H9 (cell line): Measurements from ENCODE around the gene NGB. TPM values are rescaled to one million over a fixed set of nuclear protein-coding genes. Genes with fewer than 3 reads are reported as not detected.

Source experiments
- DNase-seq: peaks from one replicate; pipeline ENCODE4 v3.0.0-alpha.2; 2017
- H2AFZ ChIP-seq: one replicate; pipeline ENCODE4 v1.6.1; 2013; ENCODE audit warnings: mild to moderate bottlenecking, low read length, control low read depth, moderate library complexity
- H2AK5ac ChIP-seq: 2 replicates; pipeline ENCODE4 v1.6.1; 2013; ENCODE audit warnings: low read length, control low read depth, mixed read lengths; ENCODE audit not compliant: insufficient read length
- H2BK120ac ChIP-seq: one replicate; pipeline ENCODE4 v1.6.1; 2013; ENCODE audit warnings: low read depth, mild to moderate bottlenecking, low read length, control low read depth, inconsistent platforms; ENCODE audit not compliant: poor library complexity, severe bottlenecking
- H2BK12ac ChIP-seq: 2 replicates; pipeline ENCODE4 v1.6.1; 2013; ENCODE audit warnings: low read length, control low read depth, mixed read lengths, low read depth; ENCODE audit not compliant: insufficient read length
- H2BK15ac ChIP-seq: 2 replicates; pipeline ENCODE4 v1.6.1; 2013; ENCODE audit warnings: low read depth, low read length, control low read depth
- H2BK20ac ChIP-seq: one replicate; pipeline ENCODE4 v1.6.1; 2013; ENCODE audit warnings: low read depth, mild to moderate bottlenecking, low read length, control low read depth, inconsistent platforms; ENCODE audit not compliant: poor library complexity, severe bottlenecking
- H2BK5ac ChIP-seq: 2 replicates; pipeline ENCODE4 v1.6.1; 2013; ENCODE audit warnings: low read length, control low read depth, mixed read lengths; ENCODE audit not compliant: insufficient read length
- H3K14ac ChIP-seq: 2 replicates; pipeline ENCODE4 v1.6.1; 2013; ENCODE audit warnings: low read length, control low read depth; ENCODE audit not compliant: insufficient read depth
- H3K18ac ChIP-seq: 2 replicates; pipeline ENCODE4 v1.6.1; 2013; ENCODE audit warnings: low read depth, mild to moderate bottlenecking, mixed read lengths, low read length, control low read depth; ENCODE audit not compliant: insufficient read length
- H3K23ac ChIP-seq: 2 replicates; pipeline ENCODE4 v1.6.1; 2013; ENCODE audit warnings: low read length, control low read depth, mixed read lengths, low read depth; ENCODE audit not compliant: insufficient read length
- H3K23me2 ChIP-seq: 2 replicates; pipeline ENCODE4 v1.6.1; 2013; ENCODE audit warnings: low read depth, mild to moderate bottlenecking, mixed read lengths, low read length, control low read depth; ENCODE audit not compliant: insufficient read length, poor library complexity, severe bottlenecking
- H3K27ac ChIP-seq: 2 replicates; pipeline ENCODE4 v1.5.1; 2013; ENCODE audit warnings: low read length, control low read depth, mixed read lengths, low read depth; ENCODE audit not compliant: insufficient read length
- H3K27me3 ChIP-seq: 2 replicates; pipeline ENCODE4 v1.6.1; 2013; ENCODE audit warnings: low read length, control low read depth, inconsistent platforms; ENCODE audit not compliant: insufficient read depth
- H3K4ac ChIP-seq: 2 replicates; pipeline ENCODE4 v1.6.1; 2013; ENCODE audit warnings: low read depth, mild to moderate bottlenecking, control low read depth, inconsistent platforms, low read length, moderate library complexity
- H3K4me1 ChIP-seq: 2 replicates; pipeline ENCODE4 v1.6.1; 2013; ENCODE audit warnings: low read length, control low read depth, inconsistent platforms; ENCODE audit not compliant: insufficient read depth
- H3K4me2 ChIP-seq: 2 replicates; pipeline ENCODE4 v1.6.1; 2013; ENCODE audit warnings: low read length, control low read depth, mixed read lengths; ENCODE audit not compliant: insufficient read length, insufficient read depth
- H3K56ac ChIP-seq: 2 replicates; pipeline ENCODE4 v1.6.1; 2013; ENCODE audit warnings: low read depth, mild to moderate bottlenecking, mixed read lengths, low read length, control low read depth; ENCODE audit not compliant: insufficient read length
- H3K79me1 ChIP-seq: 2 replicates; pipeline ENCODE4 v1.6.1; 2013; ENCODE audit warnings: low read depth, mild to moderate bottlenecking, moderate library complexity, low read length, control low read depth, inconsistent platforms; ENCODE audit not compliant: insufficient read depth, poor library complexity, severe bottlenecking
- H3K79me2 ChIP-seq: 2 replicates; pipeline ENCODE4 v1.6.1; 2013; ENCODE audit warnings: low read length, control low read depth, inconsistent platforms; ENCODE audit not compliant: insufficient read depth
- H3K9ac ChIP-seq: 2 replicates; pipeline ENCODE4 v1.6.1; 2013; ENCODE audit warnings: low read length, control low read depth, mixed read lengths; ENCODE audit not compliant: insufficient read length; ENCODE audit errors: extremely low read depth
- H3K9me3 ChIP-seq: one replicate; pipeline ENCODE4 v1.6.1; 2013; ENCODE audit warnings: low read depth, low read length, inconsistent platforms; ENCODE audit not compliant: control insufficient read depth
- H3T11ph ChIP-seq: one replicate; pipeline ENCODE4 v1.6.1; 2013; ENCODE audit warnings: mild to moderate bottlenecking, low read length, control low read depth, inconsistent platforms
- H4K20me1 ChIP-seq: one replicate; pipeline ENCODE4 v1.6.1; 2013; ENCODE audit not compliant: control insufficient read depth, insufficient read length, insufficient read depth
- H4K5ac ChIP-seq: 2 replicates; pipeline ENCODE4 v1.6.1; 2013; ENCODE audit warnings: low read depth, mild to moderate bottlenecking, mixed read lengths, low read length, control low read depth; ENCODE audit not compliant: insufficient read length
- H4K8ac ChIP-seq: replicated peaks from 2 replicates; pipeline ENCODE4 v1.6.1; 2013; ENCODE audit warnings: low read length, control low read depth, mixed read lengths, low read depth; ENCODE audit not compliant: insufficient read length
- H4K91ac ChIP-seq: 2 replicates; pipeline ENCODE4 v1.6.1; 2013; ENCODE audit warnings: low read depth, mild to moderate bottlenecking, moderate library complexity, mixed read lengths, low read length, control low read depth; ENCODE audit not compliant: insufficient read length
- H3K27ac Mint-ChIP-seq, 3 experiments: 2 replicates in 2 of 3; 3 replicates in 1 of 3; pipeline ENCODE4 v1.8.0; 2020 to 2021; ENCODE audit warnings: mixed read lengths in 3 of 3, mild to moderate bottlenecking in 1 of 3, moderate library complexity in 1 of 3
- H3K27me3 Mint-ChIP-seq: 2 replicates; pipeline ENCODE4 v1.8.0; 2021; ENCODE audit warnings: low read depth, mild to moderate bottlenecking, moderate library complexity, mixed read lengths
- H3K36me3 Mint-ChIP-seq, 3 experiments: 2 replicates in 2 of 3; 3 replicates in 1 of 3; pipeline ENCODE4 v1.8.0; 2020 to 2021; ENCODE audit warnings: low read depth in 3 of 3, mixed read lengths in 3 of 3; ENCODE audit not compliant: insufficient read depth in 1 of 3
- H3K4me1 Mint-ChIP-seq, 2 experiments: 2 replicates each; pipeline ENCODE4 v1.8.0; 2020; ENCODE audit warnings: mixed read lengths in 2 of 2
- H3K4me3 Mint-ChIP-seq, 2 experiments: 2 replicates in 1 of 2; 3 replicates in 1 of 2; pipeline ENCODE4 v1.8.0; 2020 to 2021; ENCODE audit warnings: mild to moderate bottlenecking in 2 of 2, mixed read lengths in 2 of 2, moderate library complexity in 1 of 2
- H3K9me3 Mint-ChIP-seq, 2 experiments: 2 replicates in 1 of 2; 3 replicates in 1 of 2; pipeline ENCODE4 v1.8.0; 2020; ENCODE audit warnings: mild to moderate bottlenecking in 2 of 2, mixed read lengths in 2 of 2, moderate library complexity in 1 of 2
- CTCF ChIP-seq: fragments of 200-600 bp; sonication (generic); conservative IDR thresholded peaks from 3 replicates; pipeline ENCODE4 v1.8.0; 2021; ENCODE audit warnings: antibody characterized with exemption, mild to moderate bottlenecking
- WGBS: extraction: QIAGEN DNeasy Blood & Tissue Kit; methylation state at CpG from one replicate; pipeline ENCODE4 v1.1.7; 2013; ENCODE audit warnings: missing lambda C conversion rate, low lambda C conversion rate, mixed read lengths; ENCODE audit not compliant: insufficient read length; ENCODE audit errors: extremely low coverage; 5-methylcytosine and 5-hydroxymethylcytosine counted together
- total RNA-seq: library from RNA; stranded (reverse); gene quantifications from 2 replicates; pipeline ENCODE4 v1.2.1, GENCODE V29; 2021

Gene NGB
- total RNA-seq, 1 experiment from 2014 or later = 0.26 TPM

- Histone ChIP-seq H2BK120ac (no peak overlapping the region), H3T11ph (no peak overlapping the region), H4K91ac (no peak overlapping the region), H4K8ac (no peak overlapping the region), H2AK5ac (no peak overlapping the region), H3K14ac (no peak overlapping the region), H3K4ac (no peak overlapping the region), H3K23ac (no peak overlapping the region), H3K18ac (no peak overlapping the region), H2BK15ac (no peak overlapping the region), H3K79me1 (no peaks in the 10 kb centered on the region), H3K9me3 (no peaks in the 10 kb centered on the region), H3K4me2 (no peak overlapping the region), H3K9ac (no peak overlapping the region), H3K27me3 (no peaks in the 10 kb centered on the region), H3K79me2 (no peaks in the 10 kb centered on the region), H2BK5ac (no peak overlapping the region), H4K5ac (no peak overlapping the region), H2AFZ (no peak overlapping the region), H2BK12ac (no peak overlapping the region), H2BK20ac (no peak overlapping the region), H4K20me1 (peaks cover 2% of the 10 kb centered on the region), H3K23me2 (no peaks in the 10 kb centered on the region), H3K4me1 (no peaks in the 10 kb centered on the region), H3K56ac (no peak overlapping the region), H3K27ac (no peak overlapping the region)
- Mint-ChIP-seq H3K27me3 (no peaks in the 10 kb centered on the region), H3K27ac (no peak overlapping the region), H3K4me3 (no peak overlapping the region), H3K9me3 (no peaks in the 10 kb centered on the region), H3K36me3 (no peaks in the 10 kb centered on the region; a peak in 1 of 7 replicates), H3K4me1 (no peaks in the 10 kb centered on the region)
- no CpG with 5 or more reads among the region's 1 CpG for WGBS
- DNase-seq = no peak
- no peak for TF ChIP-seq CTCF
Observed at GRCh38 chr14:77246784-77247183, 24.2 kb downstream of the NGB start.
